Kasumi-1 (cell line): ENCODE measurements around the gene SGK1.
"Not testable (repeated sequence)": the region's sequence is repeated elsewhere in the genome, so short reads cannot be mapped to it uniquely, and the experiment has no call there.

Source experiments
- DNase-seq, 2 experiments: peaks; one replicate each; lab custom pipeline; 2025; lab: John Stamatoyannopoulos, UW

Gene SGK1

DNA sequence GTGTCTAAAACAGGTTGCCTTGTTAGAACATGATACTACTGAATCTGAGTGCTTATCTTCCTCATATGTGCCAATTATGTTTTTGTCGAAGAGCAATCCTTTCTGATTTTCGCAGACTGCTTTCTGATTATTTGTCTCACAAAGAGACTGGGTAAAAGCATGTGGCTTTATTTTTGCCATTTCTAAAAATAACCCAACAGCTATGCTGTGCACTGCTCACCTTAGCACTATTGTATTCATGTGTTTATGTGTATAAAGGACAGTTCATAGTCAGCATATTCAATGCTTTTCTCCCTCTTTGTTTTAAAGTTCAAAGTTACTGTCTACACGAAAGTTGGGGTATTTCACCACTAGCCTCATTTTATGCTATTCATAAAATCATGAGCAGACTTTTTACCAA lies 127.0 kb downstream of the SGK1 start:
- DNase-seq, result no peak

DNA sequence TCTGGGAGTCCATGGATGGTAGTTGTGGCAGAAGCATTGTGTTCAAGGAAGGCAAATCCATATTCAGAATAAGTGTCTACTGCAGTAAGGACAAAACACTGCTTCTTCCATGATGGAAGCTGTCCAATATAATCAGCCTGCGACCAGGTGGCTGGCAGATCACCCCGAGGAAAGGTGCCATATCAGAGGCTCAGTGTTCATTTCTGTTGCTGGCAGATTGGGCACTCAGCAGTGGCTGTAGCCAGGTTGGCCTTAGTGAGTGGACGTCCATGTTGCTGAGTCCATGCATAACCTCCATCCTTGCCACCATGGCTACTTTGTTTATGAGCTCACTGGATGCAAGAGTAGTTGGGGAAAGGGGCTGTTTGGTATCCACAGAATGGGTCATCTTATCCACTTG lies 130.2 kb downstream of the SGK1 start:
- no peak for DNase-seq

DNA sequence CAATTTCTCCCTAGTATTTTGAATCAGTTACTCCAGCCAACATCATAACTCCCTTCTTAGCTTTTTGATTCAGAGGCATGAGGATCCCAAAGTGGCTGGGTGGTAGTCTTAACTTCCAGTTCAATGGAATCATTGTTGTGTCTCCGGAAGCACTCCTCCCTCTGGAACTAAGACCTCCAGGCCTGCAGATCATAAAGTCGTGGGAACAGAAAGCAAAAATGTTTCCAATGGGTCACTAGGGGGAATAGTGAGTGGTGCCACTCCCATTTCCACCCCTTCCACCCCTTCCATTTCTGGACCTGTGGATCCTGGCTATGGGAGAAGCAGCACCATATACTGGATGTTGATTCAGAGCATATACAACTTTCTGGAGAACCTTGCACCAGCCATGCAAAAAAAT lies 130.8 kb downstream of the SGK1 start:
- no peak for DNase-seq

DNA sequence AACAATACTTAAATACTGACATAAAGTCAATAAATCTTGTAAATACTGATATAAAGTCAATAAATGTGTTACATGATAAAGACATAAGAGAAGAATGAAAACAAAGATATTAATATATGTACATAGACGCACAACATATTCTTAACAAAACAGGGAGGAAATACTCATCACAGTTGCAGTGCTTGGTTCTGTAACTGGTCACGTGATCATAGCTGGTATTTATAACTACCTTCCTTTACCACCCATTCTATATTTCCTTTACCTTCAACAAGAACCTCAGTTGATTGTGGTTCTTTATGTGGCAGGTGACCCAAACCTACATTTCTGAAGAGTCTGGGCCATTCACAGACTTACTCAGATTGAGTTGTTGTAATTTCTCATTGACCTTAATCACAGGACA lies 131.6 kb downstream of the SGK1 start:
- DNase-seq, result no peak

DNA sequence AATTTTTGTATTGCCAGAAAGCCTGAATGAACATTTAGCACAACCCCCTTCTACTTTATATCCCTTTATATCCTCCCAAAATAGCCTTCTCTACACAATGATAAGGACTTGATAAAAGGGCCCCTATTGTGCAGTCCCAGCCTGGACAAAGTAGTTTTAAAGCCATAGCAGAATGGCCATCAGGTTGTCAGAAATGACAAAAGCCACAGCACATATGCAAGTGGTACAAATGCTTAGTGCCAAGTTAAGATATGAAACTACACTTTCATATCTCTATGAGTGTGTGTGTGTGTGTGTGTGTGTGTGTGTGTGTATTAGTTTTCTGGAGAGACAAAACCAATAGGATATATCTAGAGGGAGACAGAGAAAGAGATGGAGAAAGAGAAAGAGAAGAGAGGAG lies 132.6 kb downstream of the SGK1 start:
- DNase-seq, result no peak

DNA sequence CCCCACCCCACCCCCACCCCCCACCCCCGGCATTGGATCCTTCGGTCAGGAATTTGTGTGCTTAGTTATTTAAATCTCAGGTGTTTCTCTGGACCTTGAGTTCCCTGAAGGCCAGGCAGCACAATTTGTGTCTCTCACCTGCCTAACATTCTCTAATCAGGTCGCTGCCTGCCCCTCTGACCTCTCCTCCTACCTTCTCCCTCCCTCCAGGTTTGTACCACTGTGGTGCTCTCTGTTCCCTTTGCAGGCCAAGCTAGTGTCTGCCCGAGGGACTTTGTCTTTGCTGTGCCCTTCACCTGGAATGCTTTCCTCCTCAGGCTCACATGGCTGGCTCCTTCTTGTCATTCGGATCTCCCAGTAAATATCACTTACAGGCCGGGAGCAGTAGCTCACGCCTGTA lies 134.1 kb downstream of the SGK1 start:
- no peak for DNase-seq

DNA sequence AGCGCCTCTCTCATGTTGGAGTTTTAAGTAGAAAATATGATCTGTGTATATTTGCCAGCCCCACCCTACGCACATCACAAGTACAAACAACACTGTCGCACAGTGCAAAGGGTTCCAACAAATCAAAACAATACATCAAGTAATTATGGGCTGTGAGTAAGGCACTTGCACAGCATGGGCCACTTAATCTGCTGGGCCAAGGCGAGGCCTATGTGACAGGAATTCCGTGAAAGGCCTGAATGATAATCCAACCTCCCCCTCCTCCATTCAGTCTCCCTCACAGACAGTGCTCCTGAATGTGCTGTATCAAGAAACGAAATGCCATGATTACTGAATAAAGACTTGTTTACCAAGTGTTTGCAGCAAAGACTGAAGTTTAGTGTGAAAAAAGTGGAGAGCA lies 135.4 kb downstream of the SGK1 start:
- no peak for DNase-seq

DNA sequence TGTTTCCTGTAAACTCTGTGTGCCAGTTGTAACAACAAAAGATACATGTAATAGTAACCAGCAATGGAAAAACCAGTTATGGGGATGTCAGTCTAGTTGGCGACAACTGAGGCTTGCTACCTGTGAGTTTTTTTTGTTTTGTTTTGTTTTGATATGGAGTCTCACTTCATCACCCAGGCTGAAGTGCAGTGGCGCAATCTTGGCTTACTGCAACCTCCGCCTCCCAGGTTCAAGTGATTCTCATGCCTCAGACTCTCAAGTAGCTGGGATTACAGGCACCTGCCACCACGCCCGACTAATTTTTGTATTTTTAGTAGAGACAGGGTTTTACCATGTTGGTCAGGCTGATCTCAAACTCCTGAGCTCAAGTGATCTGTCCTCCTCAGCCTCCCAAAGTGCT lies 136.2 kb downstream of the SGK1 start:
- DNase-seq, result not testable (repeated sequence)

DNA sequence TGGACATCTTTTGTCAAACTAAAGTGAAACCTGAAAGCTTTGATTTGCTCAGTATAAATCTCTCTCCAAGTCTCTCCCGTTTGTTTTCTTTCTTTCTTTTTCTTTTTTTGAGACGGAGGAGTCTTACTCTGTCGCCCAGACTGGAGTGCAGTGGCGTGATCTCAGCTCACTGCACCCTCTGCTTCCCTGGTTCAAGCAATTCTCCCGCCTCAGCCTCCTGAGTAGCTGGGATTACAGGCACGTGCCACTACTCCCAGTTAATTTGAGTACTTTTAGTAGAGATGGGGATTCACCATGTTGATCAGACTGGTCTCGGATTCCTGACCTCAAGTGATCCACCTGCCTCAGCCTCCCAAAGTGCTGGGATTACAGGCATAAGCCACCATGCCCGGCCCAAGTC lies 136.7 kb downstream of the SGK1 start:
- not testable (repeated sequence) for DNase-seq

DNA sequence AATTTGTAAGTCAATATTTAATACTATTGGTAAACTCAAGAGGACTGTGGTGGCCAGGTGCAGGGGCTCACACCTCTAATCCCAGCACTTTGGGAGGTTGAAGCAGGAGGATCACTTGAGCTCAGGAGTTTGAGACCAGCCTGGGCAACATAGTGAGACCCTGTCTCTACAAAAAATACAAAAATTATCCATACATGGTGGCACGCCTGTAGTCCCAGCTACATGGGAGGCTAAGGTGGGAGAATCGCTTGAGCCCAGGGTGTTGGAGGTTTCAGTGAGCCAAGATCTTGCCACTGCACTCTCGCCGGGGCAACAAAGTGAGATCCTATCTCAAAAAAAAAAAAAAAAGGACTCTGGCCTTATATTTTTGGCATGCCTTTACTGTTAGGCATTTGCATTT lies 137.4 kb downstream of the SGK1 start:
- not testable (repeated sequence) for DNase-seq

DNA sequence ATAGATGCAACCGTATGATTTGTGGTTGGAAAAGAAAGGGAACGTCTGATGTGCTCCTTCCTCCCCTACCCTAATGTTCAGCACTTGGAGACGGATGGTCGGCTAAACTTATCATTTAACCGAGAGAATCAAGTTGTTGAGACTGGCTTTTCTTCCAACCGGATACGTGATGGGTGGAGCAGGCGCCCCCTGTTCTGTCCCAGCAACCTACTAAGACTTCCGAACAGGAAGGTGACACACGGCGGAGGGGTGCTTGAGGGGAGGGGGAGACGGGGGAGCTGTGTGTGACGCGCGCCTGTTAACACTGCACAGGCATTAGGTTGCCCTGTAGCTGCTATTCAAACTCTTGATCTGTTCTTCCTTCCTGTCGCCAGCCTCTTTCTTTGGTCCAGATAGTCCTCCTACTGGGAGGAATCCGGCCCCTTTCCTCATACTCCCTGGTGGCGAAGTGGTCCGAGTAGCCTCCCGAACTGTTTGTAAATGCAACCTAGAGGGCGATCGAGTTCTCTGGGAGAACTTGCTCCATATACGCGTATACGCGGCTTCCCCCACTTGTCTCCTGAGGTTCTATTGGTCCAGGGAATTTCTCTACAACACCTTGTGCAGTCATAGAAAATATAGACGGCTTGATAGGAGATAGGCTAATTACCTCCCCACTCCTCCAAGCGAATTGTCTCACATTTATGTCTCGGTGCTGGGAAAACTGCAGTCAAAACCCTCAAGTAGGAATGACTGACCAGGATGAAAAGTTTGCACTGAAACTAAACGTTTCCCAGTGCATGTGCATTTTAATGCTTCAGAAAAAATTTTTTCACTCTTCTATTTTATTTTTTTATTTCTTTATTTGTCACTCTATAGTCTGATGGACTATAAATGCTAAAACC lies 139.5 kb downstream of the SGK1 start:
- DNase-seq, result peak; percentile 93 to 96

DNA sequence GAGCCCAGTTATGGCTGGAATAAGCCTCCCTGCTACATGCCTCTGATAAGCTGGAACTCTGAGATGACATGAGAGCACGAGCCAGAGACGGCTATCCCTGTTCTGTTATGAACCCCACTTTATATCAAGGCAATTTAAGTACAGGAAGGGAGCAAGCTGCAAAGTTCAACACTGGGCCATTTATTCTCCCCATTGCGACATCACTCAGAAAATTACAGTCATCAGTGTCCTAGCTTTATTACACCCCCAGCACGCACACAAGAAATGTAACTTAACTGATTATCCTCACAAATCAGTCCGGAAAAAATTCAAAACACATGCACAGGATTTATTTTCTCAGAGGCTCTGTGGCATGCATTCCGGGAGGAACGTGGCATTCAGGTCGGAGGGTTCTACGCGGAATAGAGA lies 140.2 kb downstream of the SGK1 start:
- DNase-seq, result peak in 1 of 2 experiments; percentile 58

DNA sequence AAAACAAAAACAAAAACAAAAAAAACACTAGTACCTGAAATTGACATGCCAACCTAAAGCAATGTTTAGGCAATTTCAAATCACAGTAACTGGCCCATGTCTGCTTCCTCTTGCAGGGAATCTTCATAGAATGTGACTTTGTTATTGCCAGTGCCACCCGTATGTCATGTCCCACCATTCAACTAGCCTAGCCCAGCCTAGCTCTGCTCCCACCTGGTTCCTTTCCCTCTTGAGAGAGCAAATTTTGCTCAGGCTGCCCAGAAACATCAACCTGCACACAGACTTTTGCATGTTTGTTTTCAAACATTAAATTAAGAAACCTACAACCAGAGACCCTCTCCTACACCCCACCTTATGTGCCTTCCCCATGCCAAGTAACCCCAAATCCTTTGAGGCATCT lies 140.7 kb downstream of the SGK1 start:
- DNase-seq, result no peak

DNA sequence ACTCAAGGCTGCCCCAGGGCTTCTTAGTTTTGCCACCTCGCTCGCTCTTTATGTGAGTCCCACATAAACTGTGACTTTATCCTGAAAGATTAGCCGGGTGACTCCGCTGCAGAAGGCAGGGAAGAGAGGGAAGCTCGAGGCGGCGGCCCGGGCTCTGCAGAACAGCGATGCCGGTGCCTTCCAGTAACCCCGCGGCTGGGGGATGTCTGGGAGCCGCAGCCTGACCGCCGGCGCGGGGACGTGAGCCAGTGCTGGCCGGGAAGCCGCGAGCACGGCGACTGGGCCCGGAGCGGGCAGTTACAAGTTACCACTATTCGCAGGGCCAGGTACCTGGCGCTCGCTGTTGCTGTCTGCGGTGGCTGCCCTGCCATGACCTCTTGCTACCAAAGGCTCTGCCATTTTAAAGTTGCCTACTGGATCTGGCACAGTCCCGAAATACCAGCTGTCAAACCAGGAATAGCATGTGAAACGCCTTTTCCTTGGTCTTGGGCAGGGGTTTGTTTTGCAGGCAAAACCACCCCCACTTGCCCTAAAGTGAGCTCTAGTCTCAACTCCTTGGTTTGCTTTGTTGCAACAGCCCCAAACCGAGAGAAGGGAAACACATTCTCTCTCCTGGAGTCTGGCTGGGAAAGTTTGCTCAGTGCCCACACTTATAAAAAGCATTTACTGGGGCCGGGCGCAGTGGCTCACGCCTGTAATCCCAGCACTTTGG lies 141.5 kb downstream of the SGK1 start:
- DNase-seq, result no peak

DNA sequence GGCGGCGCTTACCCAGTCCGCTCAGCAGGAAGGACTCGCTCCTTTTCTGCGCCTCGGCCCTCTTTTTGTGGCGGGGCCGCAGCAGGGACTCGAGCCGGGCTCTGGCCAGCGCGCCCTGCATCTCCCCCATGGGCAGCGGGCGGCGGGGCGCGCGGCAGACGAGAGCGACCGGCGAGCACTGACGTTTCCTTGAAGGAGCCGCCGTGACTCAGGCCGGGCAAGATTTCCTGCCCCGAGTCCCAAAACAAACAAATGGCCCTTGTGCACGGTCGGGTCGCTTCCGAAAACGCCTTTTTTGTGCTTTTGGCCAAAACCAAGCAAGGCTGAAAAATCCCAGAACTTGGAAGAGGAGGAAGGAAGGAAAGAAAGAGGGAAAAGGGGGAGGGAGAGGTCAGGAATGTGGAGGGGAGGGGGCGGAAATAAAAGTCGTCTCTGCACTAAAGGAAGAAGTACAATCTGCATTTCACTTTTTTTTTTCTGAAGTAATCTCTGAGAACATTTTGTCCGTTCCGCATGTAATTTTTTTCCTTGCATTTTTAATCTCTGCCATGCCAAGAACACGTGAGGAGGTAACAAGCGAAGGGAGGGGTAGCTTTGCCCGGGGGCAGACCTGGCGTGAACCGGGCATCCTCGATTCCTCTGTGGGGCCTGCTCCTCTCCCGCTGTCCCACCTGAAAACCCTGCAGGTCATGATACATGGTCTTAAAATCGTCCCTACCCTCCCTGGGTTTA lies 142.2 kb downstream of the SGK1 start:
- DNase-seq, result peak in 1 of 2 experiments; percentile 20

DNA sequence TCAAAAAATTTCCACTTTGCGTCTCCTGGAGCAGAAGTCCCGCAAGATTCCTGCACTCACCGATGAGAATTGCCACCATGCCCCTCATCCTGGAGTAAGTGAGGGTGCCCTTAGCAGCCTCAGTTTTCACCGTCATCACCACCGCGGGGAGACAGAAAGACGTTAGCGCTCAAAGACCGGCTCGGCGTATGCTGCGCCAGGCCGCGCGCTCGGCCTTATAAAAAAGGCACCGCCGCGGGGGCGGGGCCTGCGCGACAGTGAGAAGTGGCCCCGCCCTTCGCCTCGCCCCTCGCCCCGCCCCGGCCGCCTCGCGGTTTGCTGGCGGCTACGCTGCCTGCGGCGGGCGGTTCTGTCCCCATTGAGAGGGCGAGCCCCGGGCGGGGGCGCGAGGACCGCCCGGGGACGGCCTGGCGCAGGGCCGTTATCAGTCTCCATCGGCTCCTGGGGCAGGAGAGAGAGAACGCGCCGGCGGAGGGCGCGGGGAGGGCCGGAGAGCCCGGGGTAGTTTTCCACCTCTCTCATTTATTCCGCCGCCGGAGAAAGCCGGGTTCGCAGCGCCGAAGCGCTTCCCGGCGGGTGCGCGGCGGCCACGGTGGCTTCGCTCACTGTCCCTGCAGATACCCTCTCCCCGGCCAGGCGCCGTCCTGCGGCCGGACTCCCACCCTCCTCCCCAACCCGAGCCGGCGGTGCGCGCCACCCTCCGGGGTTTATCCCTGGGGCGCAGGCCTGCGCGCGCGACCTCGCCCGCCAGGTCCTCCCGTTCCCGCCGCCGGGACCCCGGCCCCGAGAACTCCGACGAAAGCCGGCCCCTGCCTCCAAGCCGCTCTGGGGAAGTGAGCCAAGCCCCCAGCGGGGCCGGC lies 143.0 kb downstream of the SGK1 start:
- peak; percentile 61 to 76 for DNase-seq

DNA sequence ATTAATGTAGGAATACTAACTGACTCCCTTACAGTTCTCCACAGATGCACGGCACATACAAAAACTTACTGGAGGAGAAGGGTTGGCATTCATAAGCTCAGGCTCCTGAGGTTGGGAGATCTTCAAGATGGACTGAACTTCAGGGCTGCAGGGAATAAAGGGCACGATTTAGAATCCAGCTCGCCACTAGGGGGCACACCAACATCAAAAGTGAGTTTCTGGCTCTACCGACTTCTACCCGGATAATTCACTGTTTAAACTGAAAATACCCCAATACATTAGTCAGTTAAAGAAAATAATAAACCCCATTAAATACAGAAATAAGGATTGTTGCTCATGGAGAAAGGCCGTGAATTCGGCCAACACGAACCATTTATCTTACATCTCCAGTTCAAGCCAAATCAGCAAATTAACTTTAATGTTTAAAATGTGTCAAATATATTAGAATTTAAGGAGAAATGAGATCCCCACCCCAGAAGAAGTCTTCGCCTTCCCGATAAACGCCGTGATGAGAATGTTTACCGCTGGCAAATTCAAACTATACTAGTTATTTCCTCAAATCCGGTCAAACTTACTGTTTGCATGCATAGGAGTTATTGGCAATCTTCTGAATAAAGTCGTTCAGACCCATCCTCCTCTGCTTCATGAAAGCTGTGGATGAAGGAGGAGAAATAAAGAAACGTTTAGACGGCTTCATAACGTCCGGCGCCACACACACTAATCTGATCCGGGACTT lies 143.8 kb downstream of the SGK1 start:
- peak; percentile 87 to 91 for DNase-seq

DNA sequence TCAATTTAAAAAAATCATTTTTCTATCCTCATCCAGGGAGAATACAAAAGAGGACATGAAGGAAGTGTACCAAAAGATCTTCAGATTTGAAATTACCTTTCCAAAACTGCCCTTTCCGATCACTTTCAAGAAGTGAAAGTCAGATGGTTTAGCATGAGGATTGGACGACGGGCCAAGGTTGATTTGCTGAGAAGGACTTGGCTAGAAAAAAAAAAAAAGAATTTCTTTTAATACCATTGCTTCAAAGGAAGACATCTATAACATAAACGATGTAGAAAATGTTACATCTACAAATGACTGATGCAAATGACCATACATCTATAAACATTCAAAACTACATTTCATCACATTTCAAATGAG lies 144.6 kb downstream of the SGK1 start:
- DNase-seq, result no peak

DNA sequence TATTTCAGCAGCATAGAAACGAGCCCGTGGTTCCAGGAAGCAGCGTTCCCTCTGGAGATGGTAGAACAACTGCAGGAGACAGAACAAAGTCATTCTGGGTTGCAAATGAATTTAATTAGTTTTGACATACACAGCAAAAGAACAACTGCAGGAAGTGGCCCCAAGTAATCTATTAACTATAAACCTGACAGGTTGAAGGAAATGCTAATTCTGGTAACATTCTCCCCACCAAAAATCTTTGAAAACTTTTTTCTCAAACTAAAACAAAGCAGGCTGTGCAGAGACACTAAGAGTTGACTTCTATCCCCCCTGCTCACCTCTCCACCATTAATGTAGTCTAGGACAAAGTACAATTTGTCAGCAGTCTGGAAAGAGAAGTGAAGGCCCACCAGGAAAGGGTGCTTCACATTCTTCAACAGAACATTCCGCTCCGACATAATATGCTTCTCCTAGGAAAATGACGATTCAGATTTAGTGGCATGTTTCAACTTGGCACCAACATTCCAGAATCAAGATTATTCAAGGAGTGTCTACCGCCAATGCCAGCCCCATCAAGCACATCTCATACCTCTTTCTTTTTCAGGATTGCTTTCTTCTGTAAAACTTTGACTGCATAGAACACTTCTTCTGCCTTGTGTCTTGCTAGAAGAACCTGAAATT lies 145.1 kb downstream of the SGK1 start:
- no peak for DNase-seq

DNA sequence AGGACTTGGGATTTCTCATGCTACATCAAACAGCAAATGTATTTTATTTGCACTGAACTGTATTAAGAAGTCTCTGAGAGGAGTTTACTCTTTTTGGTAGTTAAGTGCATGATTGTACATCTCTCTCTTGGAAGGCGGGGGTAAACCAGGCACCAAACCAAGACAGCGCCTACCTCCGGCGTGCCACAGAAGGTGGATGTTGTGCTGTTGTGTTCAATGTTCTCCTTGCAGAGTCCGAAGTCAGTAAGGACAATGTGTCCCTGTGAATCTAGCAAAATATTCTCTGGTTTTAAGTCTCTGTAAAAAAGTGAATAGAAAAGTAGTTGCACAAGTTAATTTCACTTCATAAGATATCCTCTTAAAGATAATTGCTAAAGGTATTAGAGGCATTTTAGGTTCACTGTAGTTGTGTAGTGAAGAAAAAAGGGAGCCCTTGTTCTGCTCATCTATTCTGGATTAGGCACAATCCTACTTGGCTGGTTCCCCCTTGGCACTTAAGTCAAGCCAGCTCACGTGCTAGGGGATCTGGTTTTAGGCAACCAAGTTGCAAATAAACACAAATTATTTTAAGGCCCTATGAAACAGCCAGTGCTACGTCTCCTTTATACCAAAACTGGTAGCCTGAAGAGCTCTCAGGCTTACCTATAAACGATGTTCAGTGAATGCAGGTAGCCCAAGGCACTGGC lies 145.7 kb downstream of the SGK1 start:
- DNase-seq, result no peak
